HFFc6 (cell line): Measurements from ENCODE around the gene ERP44. TPM values are rescaled to one million over a fixed set of nuclear protein-coding genes. Genes with fewer than 3 reads are reported as not detected.
"Not testable (repeated sequence)": the region's sequence is repeated elsewhere in the genome, so short reads cannot be mapped to it uniquely, and the experiment has no call there.

Experiments
- DNase-seq: peaks from one replicate; pipeline ENCODE4 v3.0.0-alpha.2; 2018
- H3K27ac Mint-ChIP-seq: 2 replicates; pipeline ENCODE4 v1.8.0; 2020; ENCODE audit warnings: mild to moderate bottlenecking, mixed read lengths
- H3K27me3 Mint-ChIP-seq: 2 replicates; pipeline ENCODE4 v1.8.0; 2021; ENCODE audit warnings: mild to moderate bottlenecking, moderate library complexity, mixed read lengths; ENCODE audit not compliant: insufficient read depth
- H3K36me3 Mint-ChIP-seq: 2 replicates; pipeline ENCODE4 v1.8.0; 2021; ENCODE audit warnings: low read depth, mixed read lengths
- H3K4me1 Mint-ChIP-seq: 2 replicates; pipeline ENCODE4 v1.8.0; 2020; ENCODE audit warnings: low read depth, mixed read lengths
- H3K4me3 Mint-ChIP-seq: 2 replicates; pipeline ENCODE4 v1.8.0; 2020; ENCODE audit warnings: mild to moderate bottlenecking, moderate library complexity, mixed read lengths
- H3K9me3 Mint-ChIP-seq: 2 replicates; pipeline ENCODE4 v1.8.0; 2020; ENCODE audit warnings: mild to moderate bottlenecking, mixed read lengths
- total RNA-seq, 6 experiments: library from RNA; stranded (reverse); fragmentation: NEBNext Ultra II Directional; extraction: Animal tissue kit (Norgen Biotek cat#: 25700); gene quantifications; 2 replicates in 1 of 6; 3 replicates in 5 of 6; pipeline ENCODE4 v1.2.3, GENCODE V29; 2021
- TF ChIP-seq, protein P1 (sequence below): fragments of 200-600 bp; sonication (generic); IDR thresholded peaks from 2 replicates; pipeline ENCODE4 v1.5.0; 2021; ENCODE audit warnings: antibody characterized with exemption, mild to moderate bottlenecking

Gene ERP44
- total RNA-seq, 6 experiments from 2014 or later: 22.7 to 30.5 (median 27.0) TPM

DNA sequence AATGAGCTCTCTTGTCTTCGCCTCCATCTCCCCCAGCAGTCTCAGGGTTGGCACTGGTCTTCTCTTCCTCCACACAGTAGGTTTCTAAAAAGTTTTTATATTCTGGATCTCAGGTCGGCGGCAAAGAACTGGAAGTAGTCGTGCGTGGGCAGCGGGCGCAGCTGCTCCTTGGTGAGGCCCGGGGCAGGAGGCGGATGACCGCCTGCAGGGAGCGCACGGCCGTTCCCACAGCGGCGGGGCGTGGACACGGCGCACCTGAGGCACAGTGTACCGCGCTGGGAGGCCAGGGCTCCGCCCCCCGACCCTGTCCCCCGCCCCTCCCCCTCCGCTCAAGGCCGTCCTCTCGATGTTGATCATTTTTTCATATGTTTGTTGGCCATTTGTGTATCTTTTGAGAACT, 99.9 kb downstream of the ERP44 start:
- Mint-ChIP-seq H3K4me1 (no peaks in the 10 kb centered on the region), H3K27me3 (no peaks in the 10 kb centered on the region), H3K4me3 (no peak overlapping the region), H3K9me3 (no peaks in the 10 kb centered on the region; the same call in 1 of the 2 replicates), H3K36me3 (peaks cover 26% of the 10 kb centered on the region), H3K27ac (no peak overlapping the region)
- DNase-seq: no peak
- TF ChIP-seq, protein P1, sequence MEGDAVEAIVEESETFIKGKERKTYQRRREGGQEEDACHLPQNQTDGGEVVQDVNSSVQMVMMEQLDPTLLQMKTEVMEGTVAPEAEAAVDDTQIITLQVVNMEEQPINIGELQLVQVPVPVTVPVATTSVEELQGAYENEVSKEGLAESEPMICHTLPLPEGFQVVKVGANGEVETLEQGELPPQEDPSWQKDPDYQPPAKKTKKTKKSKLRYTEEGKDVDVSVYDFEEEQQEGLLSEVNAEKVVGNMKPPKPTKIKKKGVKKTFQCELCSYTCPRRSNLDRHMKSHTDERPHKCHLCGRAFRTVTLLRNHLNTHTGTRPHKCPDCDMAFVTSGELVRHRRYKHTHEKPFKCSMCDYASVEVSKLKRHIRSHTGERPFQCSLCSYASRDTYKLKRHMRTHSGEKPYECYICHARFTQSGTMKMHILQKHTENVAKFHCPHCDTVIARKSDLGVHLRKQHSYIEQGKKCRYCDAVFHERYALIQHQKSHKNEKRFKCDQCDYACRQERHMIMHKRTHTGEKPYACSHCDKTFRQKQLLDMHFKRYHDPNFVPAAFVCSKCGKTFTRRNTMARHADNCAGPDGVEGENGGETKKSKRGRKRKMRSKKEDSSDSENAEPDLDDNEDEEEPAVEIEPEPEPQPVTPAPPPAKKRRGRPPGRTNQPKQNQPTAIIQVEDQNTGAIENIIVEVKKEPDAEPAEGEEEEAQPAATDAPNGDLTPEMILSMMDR: no peak

DNA sequence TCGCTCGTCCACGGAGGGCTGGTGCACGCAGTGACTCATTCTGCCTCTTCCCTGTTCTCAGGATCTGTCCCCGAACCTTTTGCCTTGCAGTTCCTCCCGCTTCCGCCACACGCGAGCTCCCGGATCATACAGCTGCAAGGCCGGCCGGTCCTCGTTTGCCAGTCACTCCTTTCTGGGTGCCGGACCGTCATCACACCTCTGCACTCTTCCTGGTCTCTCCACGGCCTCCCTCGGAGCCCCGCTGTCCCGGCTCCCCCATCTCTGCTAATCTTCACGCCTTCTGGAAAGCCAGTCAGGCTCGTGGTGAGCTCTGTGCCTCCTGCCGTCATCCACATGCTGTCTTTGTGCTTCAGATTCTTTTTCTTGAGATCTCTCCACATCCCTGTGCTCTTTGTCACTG, 100.5 kb downstream of the ERP44 start:
- H3K9me3 Mint-ChIP-seq: peaks cover 4% of the 10 kb centered on the region; the same call in 1 of the 2 replicates
- peaks cover 31% of the 10 kb centered on the region for H3K36me3 Mint-ChIP-seq
- no peak for DNase-seq
- H3K4me1 Mint-ChIP-seq: no peaks in the 10 kb centered on the region
- TF ChIP-seq, protein P1: no peak
- H3K27ac Mint-ChIP-seq: no peak overlapping the region
- no peak overlapping the region for H3K4me3 Mint-ChIP-seq
- H3K27me3 Mint-ChIP-seq: no peaks in the 10 kb centered on the region

- not testable (repeated sequence) for H3K4me1 Mint-ChIP-seq, H3K4me3 Mint-ChIP-seq, H3K27ac Mint-ChIP-seq, H3K27me3 Mint-ChIP-seq, DNase-seq
- Mint-ChIP-seq H3K9me3 (peaks cover 11% of the 10 kb centered on the region; the same call in 1 of the 2 replicates), H3K36me3 (peaks cover 59% of the 10 kb centered on the region)
Observed at GRCh38 chr9:99990508-99990907, 108.3 kb downstream of the ERP44 start.

DNA sequence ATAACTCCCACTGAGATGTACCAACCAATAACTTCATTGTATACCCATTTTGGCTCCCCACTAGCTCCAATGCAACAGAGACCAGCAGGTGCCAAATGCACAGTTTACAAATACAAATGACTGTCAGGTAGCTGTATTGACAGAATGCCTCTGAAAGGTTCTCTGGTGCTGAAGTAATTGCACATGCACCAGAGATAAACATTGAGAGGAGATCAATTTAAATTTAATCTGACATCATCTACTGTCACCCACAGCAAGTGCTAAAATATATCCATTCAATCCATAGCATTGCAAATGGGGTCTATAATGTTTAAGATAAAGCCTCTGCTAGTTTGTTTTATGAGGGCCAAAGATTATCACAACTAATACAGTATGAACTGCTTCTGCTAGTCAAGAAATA, 112.2 kb downstream of the ERP44 start:
- no peak overlapping the region for H3K4me3 Mint-ChIP-seq
- no peak for DNase-seq
- no peaks in the 10 kb centered on the region; the same call in 1 of the 2 replicates for H3K9me3 Mint-ChIP-seq
- TF ChIP-seq, protein P1: no peak
- H3K27me3 Mint-ChIP-seq: no peaks in the 10 kb centered on the region
- no peaks in the 10 kb centered on the region for H3K4me1 Mint-ChIP-seq
- no peak overlapping the region for H3K27ac Mint-ChIP-seq
- peaks cover 37% of the 10 kb centered on the region for H3K36me3 Mint-ChIP-seq

GRCh38 chr9:99980598-99980997, 118.2 kb downstream of the ERP44 start:
- Mint-ChIP-seq H3K27me3 (no peaks in the 10 kb centered on the region; the same call in none of the 2 replicates), H3K27ac (no peak overlapping the region), H3K4me1 (no peaks in the 10 kb centered on the region), H3K4me3 (no peak overlapping the region), H3K9me3 (no peaks in the 10 kb centered on the region), H3K36me3 (no peaks in the 10 kb centered on the region)
- DNase-seq: no peak
- TF ChIP-seq, protein P1: no peak

DNA sequence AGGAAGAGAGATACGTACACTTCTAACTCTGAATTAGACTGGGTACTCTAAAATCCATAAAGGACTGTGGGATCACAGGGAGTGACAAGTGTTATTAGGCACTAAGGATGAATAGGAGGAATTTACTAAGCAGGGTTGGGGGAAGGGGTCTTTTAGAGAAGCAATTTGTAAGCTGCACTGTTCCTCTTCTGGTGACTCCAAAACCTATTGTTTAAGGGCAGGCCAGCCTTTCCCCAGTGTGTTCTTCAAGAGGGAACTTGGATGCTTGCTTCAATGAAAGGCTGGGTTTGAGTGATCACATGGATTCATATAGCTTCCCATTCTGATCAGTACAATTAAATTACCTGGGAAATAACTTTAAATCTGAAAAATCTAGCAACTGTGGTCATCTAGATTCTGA, 120.6 kb downstream of the ERP44 start:
- Mint-ChIP-seq H3K4me1 (no peaks in the 10 kb centered on the region), H3K27me3 (no peaks in the 10 kb centered on the region; the same call in none of the 2 replicates), H3K27ac (no peak overlapping the region), H3K36me3 (no peaks in the 10 kb centered on the region), H3K9me3 (no peaks in the 10 kb centered on the region), H3K4me3 (no peak overlapping the region)
- TF ChIP-seq, protein P1: no peak
- no peak for DNase-seq
